Fibroblast of lung (primary cell): ENCODE measurements around the gene TTF2. TPM values are rescaled to one million over a fixed set of nuclear protein-coding genes. Genes with fewer than 3 reads are reported as not detected.
A peak's percentile ranks its signal among the peaks of the same experiment; 100 is the strongest.

ENCODE experiments used
- DNase-seq, 2 donors: peaks; one replicate each; pipeline versions ENCODE4 v3.0.0 to v3.0.0-alpha.2; 2010; ENCODE audit warnings: low read depth in 2 of 2
- H2AFZ ChIP-seq: 2 replicates; pipeline ENCODE4 v1.5.1; 2012; ENCODE audit warnings: low read length, control low read depth, inconsistent platforms
- H3K27ac ChIP-seq: 2 replicates; pipeline ENCODE4 v1.5.1; 2011; ENCODE audit warnings: low read length, control low read depth; ENCODE audit not compliant: insufficient read depth
- H3K27me3 ChIP-seq: 2 replicates; pipeline ENCODE4 v1.5.1; 2011; ENCODE audit warnings: mild to moderate bottlenecking, low read length; ENCODE audit not compliant: control insufficient read depth, insufficient read depth
- H3K36me3 ChIP-seq: 2 replicates; pipeline ENCODE4 v1.5.1; 2011; ENCODE audit warnings: low read length; ENCODE audit not compliant: control insufficient read depth, insufficient read depth
- H3K4me1 ChIP-seq: 2 replicates; pipeline ENCODE4 v1.5.1; 2011; ENCODE audit warnings: low read length; ENCODE audit not compliant: control insufficient read depth, insufficient read depth; ENCODE audit errors: extremely low read depth
- H3K4me2 ChIP-seq: 2 replicates; pipeline ENCODE4 v1.5.1; 2011; ENCODE audit warnings: low read length, control low read depth; ENCODE audit not compliant: insufficient read depth; ENCODE audit errors: extremely low read depth
- H3K4me3 ChIP-seq, 4 experiments: fragments of 200-600 bp in 1 of 4; sonication (generic) in 1 of 4; replicated peaks in 1 of 4; 2 replicates each; pipeline ENCODE4 v1.5.1; 2011 to 2016; ENCODE audit warnings: low read length in 4 of 4, low read depth in 3 of 4, mild to moderate bottlenecking in 3 of 4, control low read depth in 2 of 4, inconsistent platforms in 1 of 4, mixed read lengths in 1 of 4; ENCODE audit not compliant: insufficient read depth in 1 of 4; ENCODE audit errors: control extremely low read depth in 1 of 4
- H3K79me2 ChIP-seq: 2 replicates; pipeline ENCODE4 v1.5.1; 2012; ENCODE audit warnings: mild to moderate bottlenecking, low read length, inconsistent platforms; ENCODE audit not compliant: control insufficient read depth, insufficient read depth
- H3K9ac ChIP-seq: 2 replicates; pipeline ENCODE4 v1.5.1; 2011; ENCODE audit warnings: mild to moderate bottlenecking, low read length, control low read depth; ENCODE audit not compliant: insufficient read depth
- H3K9me3 ChIP-seq: 2 replicates; pipeline ENCODE4 v1.5.1; 2012; ENCODE audit warnings: low read depth, low read length; ENCODE audit not compliant: control insufficient read depth, insufficient read depth
- H4K20me1 ChIP-seq: 2 replicates; pipeline ENCODE4 v1.5.1; 2011; ENCODE audit warnings: low read length; ENCODE audit not compliant: control insufficient read depth, insufficient read depth; ENCODE audit errors: extremely low read depth
- CTCF ChIP-seq, 2 donors: IDR thresholded peaks in 1 of 2; conservative IDR thresholded peaks in 1 of 2; 1 replicate in 1 of 2; 2 replicates in 1 of 2; pipeline ENCODE4 v1.5.1; 2011 to 2012; ENCODE audit warnings: low read length in 2 of 2, control low read depth in 1 of 2, inconsistent platforms in 1 of 2, low read depth in 1 of 2, mild to moderate bottlenecking in 1 of 2
- EZH2 ChIP-seq: IDR thresholded peaks from 2 replicates; pipeline ENCODE4 v1.5.1; 2012; ENCODE audit warnings: low read length, control low read depth, mild to moderate bottlenecking; ENCODE audit errors: missing control alignments
- polyA plus RNA-seq, 2 donors: library from polyadenylated mRNA; depleted of rRNA in 1 of 2; stranded (reverse) in 1 of 2; unstranded in 1 of 2; fragments of >200 nt; gene quantifications; 2 replicates each; pipeline ENCODE4 v1.2.1, GENCODE V29; 2011 to 2012; ENCODE audit warnings: missing spikeins in 1 of 2
- total RNA-seq: library from RNA; depleted of rRNA; stranded (reverse); fragments of >200 nt; gene quantifications from 2 replicates; pipeline ENCODE4 v1.2.1, GENCODE V29; 2014

TTF2 gene
- total and polyA plus RNA-seq, 2 donors (not counting 1 experiment from before 2014, with no cell fraction given): 10.0 to 13.2 TPM

DNA sequence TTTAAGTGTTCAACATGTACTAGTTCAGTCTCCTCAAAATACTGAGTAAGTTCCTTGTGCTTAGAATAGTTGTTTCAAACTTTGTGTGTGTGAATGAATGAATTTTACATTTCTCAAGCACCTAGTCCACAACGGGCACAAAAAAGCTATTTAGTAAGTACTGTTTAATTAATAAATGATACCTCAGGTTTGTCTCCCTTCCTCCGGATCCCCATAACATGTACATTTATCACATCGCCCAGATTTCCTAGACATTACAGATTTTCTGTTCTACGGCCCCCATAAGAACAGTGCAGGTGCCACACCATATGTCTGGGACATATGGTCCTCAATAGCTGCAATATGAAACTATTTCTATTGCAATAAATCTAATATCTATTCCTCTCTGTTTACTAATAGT is 1.3 kb upstream of the TTF2 start:
- no peak overlapping the region for H2AFZ ChIP-seq
- peak overlapping the region; percentile 90 for H3K4me2 ChIP-seq
- H3K9me3 ChIP-seq: no peaks in the 10 kb centered on the region
- H3K36me3 ChIP-seq: no peaks in the 10 kb centered on the region
- H3K4me3 ChIP-seq: peak overlapping the region in 1 of 4 experiments; percentile 89
- H3K4me1 ChIP-seq: peaks cover 4% of the 10 kb centered on the region
- no peak for DNase-seq
- no peak for TF ChIP-seq CTCF (conservative IDR thresholded peaks at IDR 0.05 in 1 of 2, IDR thresholded peaks at IDR 0.05 in 1 of 2; ENCODE audit: low read depth in 1 of 2, low read length in 2 of 2)
- no peak for TF ChIP-seq EZH2
- no peaks in the 10 kb centered on the region for H3K27me3 ChIP-seq
- no peaks in the 10 kb centered on the region for H3K79me2 ChIP-seq
- H3K27ac ChIP-seq: no peak overlapping the region
- H3K9ac ChIP-seq: no peak overlapping the region
- no peaks in the 10 kb centered on the region for H4K20me1 ChIP-seq

GRCh38 chr1:117059334-117059677 is 820 bp upstream of the TTF2 start:
- H3K27ac ChIP-seq: peak overlapping the region; percentile 32
- peak overlapping the region; percentile 64 for H2AFZ ChIP-seq
- peak overlapping the region; percentile 43 for H3K9ac ChIP-seq
- peak overlapping the region; percentile 82 to 90 (median 89) for H3K4me3 ChIP-seq
- no peaks in the 10 kb centered on the region for H4K20me1 ChIP-seq
- peaks cover 4% of the 10 kb centered on the region for H3K4me1 ChIP-seq
- H3K27me3 ChIP-seq: no peaks in the 10 kb centered on the region
- no peaks in the 10 kb centered on the region for H3K36me3 ChIP-seq
- H3K79me2 ChIP-seq: no peaks in the 10 kb centered on the region
- H3K4me2 ChIP-seq: peak overlapping the region; percentile 90
- DNase-seq: no peak
- TF ChIP-seq EZH2 (no peak), CTCF (conservative IDR thresholded peaks at IDR 0.05 in 1 of 2, IDR thresholded peaks at IDR 0.05 in 1 of 2; ENCODE audit: low read depth in 1 of 2, low read length in 2 of 2) (no peak)
- no peaks in the 10 kb centered on the region for H3K9me3 ChIP-seq

DNA sequence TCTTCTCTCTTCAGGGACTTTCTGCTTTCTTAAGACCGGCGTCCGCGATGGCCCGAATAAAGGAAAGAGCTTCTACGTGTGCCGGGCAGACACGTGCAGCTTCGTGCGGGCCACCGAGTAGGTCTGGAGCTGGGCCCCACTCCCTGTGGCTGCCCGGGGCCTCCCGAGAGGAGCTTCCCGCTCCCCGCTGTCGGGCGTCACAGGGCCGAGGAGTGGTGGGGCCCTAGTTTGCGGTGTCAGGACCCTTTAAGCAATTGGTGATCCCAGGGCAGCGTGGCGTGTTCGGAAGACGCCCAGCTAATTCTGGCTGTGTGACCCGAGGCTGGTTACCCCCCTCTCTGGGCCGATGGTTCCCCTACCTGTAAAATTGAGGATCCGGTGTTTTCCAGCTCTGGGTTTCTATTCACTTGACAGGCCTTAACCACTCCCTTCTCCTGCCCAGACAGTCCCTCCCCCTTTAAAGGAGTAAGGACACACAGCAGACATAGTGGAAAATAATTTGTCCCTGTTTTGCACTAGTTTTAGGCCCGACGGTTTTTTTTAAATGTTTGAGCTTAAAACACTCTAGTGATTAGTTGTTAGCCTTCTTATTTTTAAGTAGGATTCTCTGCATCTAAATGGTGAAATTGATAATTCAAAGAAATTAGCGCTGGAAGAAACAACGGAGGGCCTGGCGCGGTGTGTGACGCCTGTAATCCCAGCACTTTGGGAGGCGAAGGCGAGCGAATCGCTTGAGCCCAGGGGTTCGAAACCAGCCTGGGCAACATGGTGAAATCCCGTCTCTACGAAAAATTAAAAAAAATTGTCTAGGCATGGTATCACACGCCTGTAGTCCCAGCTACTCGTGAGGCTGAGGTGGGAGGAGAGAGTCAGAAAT is 553 bp downstream of the TTF2 start:
- peak overlapping the region; percentile 89 for H3K4me2 ChIP-seq
- no peak for TF ChIP-seq EZH2
- no peak for TF ChIP-seq CTCF (conservative IDR thresholded peaks at IDR 0.05 in 1 of 2, IDR thresholded peaks at IDR 0.05 in 1 of 2; ENCODE audit: low read depth in 1 of 2, low read length in 2 of 2)
- H3K36me3 ChIP-seq: no peaks in the 10 kb centered on the region
- H3K27me3 ChIP-seq: no peaks in the 10 kb centered on the region
- H3K9ac ChIP-seq: peak overlapping the region; percentile 68
- no peaks in the 10 kb centered on the region for H4K20me1 ChIP-seq
- no peaks in the 10 kb centered on the region for H3K79me2 ChIP-seq
- peak overlapping the region; percentile 82 to 90 (median 89) for H3K4me3 ChIP-seq
- H3K27ac ChIP-seq: peak overlapping the region; percentile 65
- H2AFZ ChIP-seq: peak overlapping the region; percentile 96
- peak; percentile 42 to 60 for DNase-seq
- H3K9me3 ChIP-seq: no peaks in the 10 kb centered on the region
- peaks cover 4% of the 10 kb centered on the region for H3K4me1 ChIP-seq
